ENCODE results near the gene ARMC3.

ARMC3 gene

DNA sequence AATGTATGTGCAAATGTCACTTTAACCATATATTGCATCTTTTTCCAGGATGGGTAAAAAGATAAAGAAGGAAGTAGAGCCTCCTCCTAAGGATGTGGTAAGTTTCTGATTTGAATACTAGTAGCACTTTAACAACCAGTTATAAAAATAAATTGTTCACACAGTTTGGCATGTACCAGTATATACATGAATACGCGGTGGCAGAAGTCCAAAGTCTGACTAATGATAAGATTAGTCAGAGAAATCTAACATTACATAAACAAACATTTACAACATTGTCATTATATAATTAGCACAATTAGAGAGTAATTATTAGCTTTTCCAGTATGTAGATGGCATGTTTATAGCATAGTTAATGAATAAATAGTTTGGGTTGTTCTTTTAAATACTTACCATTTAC is 4.1 kb downstream of the ARMC3 start:
- no peak for DNase-seq (ENCODE audit: low read depth)

DNA sequence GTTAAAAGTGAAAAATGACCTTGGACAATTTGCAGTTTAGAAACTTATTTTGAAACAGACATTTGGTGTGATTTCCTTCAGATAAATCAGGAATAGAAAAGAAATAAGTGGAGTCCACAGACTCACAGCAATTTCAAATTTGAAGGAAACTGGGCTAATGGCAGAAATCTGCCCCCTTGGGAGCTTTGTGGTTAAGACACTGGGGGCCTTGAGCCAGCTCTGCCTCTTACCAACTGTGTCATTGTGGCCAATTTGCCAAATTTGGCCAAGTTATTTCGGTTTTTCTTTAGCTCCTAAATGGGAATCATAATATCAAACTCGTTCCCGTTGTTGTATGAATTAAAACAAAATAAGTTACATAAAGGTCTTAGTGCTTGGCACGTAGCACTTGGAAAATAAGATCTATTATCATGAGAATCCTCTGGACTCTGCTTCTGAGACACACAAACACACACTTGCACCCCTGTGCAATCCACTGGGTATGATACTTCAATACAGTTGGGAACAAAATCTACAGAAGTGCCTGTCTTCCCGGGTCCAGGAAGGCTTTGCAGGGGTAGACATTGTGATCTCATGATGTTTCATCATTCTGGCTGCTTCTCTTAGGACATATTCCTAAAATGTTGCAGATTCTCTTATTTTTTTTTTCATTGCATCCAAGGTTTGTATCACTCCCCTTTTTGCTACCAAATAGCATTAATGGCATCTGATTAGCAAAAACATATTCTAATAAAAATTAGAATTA is 4.9 kb downstream of the ARMC3 start:
- DNase-seq (ENCODE audit: low read depth): no peak

DNA sequence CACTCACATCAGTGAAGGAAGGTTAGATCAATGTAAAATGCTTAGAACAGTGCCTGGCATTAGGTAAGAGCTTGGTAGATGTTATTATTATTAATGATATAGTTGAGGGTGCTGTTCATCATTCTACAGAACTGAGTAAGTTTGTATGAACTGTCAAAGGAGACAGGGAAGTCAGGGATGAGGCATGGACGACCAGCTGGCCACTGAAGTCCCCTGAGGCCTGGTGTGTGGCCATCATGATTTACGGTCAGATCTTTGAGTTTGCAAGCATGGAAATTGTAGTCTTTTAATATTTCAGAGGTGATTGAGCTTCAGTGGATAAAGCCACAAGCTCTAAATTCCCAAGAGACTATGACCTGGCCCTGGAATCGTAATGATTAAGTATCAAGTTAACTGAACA is 6.9 kb downstream of the ARMC3 start:
- DNase-seq (ENCODE audit: low read depth): no peak

DNA sequence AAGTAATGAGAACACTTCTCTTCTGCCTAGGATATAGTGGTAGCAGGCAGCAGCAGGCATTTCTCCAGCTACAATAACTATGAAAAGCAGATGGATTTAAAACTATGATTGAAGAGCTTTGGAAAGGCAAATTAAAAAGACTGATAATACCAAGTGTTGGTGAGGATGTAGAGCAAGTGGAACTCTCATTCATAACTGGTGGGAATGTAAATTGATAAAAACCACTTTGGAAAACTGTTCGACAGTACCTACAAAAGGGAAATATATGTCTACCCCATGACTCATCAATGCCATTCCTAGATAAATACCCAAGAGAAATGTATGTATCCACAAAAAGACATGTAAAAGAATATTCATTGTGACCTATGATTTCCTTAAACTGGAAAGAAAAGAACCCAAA is 14.6 kb downstream of the ARMC3 start:
- DNase-seq (ENCODE audit: low read depth): no peak

DNA sequence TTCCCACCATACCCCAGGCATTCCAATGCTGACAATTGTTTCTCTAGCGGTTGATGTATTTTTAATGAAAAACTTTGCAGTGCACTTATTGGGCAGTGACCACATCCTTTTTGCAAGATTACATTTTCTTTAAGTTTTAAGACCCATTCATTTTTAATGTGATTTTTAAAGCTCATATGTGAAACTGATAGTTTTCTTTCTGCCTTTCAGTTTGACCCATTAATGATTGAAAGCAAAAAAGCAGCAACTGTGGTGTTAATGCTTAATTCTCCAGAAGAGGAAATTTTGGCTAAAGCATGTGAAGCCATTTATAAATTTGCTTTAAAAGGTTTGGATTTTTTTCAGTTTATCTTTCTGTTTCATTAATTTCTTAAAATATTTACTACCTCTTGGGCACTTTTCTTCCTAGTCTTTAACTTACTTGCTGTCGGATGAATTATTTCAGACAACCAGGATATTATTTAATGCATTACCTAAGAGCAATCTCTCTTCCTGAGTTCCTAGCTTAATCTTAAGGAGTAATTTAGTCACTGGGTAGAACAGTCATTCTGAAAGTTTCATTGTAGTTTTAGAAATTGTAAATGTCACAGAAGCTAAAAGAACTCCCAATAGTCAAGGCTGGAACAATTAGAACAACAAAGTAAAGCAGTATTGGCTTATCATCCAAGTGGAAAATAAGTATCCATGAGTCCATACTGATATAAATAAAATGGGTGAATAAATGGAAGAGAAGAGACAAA is 18.3 kb downstream of the ARMC3 start:
- DNase-seq (ENCODE audit: low read depth): no peak

DNA sequence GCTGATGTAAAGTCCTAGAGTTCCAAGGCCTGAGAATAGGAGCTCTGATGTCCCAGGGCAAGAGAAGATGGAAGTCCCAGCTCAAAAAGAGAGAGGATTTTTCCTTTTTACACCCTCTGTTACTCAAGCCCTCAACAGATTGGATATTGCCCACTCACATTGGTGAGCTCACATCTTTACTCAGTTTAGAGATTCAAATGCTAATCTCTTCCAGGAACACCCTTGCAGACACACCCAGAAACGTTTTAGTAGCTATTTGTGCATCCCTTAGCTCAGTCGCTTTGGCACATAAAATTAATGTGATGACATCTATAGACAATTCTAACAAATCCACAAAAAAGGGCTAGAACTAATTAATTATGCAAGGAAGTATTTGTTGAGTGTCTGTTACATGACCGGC is 27.1 kb downstream of the ARMC3 start:
- DNase-seq (ENCODE audit: low read depth): no peak

DNA sequence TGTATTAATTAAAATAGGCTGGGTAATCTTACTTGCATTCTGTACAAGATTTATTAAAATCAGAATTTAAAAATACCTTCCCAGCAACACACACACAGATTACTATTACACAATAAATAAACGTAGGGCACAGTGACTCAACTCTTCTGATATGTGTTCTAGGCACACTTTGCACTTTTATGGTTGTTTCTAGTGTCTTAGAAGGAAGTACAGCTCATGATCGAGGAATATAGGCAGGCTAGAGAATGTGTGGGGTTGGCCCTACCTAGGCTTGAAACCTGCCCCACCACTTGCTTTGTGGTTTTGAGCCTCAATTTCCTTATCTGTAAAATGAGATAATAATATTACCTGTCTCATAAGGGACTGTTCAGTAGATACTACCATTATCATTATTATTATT is 30.5 kb downstream of the ARMC3 start:
- no peak for DNase-seq (ENCODE audit: low read depth)

DNA sequence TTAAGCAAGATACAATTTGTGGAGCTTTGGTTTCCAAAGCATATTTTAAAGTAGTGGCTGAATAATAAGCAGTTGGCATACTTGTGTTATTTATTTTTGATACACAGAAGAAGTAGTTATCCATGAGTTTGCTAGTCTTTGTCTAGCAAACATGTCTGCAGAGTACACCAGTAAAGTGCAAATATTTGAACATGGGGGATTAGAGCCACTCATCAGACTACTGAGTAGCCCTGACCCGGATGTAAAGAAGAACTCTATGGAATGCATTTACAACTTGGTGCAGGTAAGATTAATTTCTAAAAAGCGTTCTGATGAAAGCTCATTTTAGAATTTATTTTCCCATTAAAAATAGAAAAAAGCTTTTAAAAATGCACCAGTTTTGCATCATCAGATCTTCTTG is 31.4 kb downstream of the ARMC3 start:
- DNase-seq (ENCODE audit: low read depth): no peak

DNA sequence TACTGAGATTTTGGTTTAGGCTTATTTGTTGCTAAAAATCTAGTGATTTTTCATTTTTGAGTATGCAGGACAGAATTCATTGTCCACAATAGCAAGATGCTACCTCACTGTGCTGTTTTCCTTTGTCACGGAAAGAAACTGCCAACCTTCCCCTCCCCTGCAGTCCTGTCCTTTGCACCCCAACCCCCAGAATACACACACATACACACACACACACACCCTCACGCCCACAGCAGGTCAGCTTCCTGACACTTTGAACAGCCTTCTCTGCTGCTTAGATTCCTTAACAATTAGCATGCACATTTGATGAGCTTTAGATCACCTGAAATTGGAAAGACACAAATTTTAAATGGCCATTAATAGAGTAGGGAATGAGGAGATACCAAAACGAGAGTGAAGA is 32.1 kb downstream of the ARMC3 start:
- no peak for DNase-seq (ENCODE audit: low read depth)

DNA sequence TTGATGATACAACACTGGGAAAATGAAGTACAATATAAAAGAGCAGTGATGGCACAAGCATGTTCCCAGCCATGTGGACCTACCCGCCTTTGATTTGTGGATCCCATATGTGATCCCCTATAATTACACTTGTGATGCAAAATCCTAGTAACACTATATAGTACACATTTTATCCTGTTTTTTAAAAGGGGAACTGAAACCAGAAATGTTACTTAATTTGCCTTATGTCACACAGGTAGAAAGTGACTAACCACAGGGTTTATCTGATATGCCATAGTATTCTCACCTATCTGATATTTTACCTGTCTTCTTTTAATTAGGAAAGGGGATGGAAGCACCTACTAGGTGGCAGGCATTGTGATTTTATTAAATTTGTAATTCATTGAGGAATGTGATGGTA is 35.0 kb downstream of the ARMC3 start:
- no peak for DNase-seq (ENCODE audit: low read depth)

DNA sequence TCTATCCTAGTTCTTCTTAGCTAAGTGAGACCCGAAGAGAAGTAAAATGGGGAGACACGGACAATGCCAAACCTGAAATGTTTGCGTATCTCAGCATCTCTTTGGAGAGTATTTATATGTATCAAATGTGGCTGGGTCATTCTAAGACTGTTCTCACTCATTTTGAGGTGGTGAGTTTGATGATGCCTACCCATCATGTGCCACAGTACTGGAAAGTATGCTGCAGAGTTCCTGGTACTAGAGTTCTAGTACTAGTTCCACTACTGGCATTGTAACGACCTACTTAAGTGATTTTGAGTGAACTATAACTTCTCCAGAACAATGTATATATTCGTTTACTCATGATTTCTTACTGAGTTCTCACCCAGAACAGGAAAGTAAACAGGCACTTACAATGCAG is 41.9 kb downstream of the ARMC3 start:
- no peak for DNase-seq (ENCODE audit: low read depth)

DNA sequence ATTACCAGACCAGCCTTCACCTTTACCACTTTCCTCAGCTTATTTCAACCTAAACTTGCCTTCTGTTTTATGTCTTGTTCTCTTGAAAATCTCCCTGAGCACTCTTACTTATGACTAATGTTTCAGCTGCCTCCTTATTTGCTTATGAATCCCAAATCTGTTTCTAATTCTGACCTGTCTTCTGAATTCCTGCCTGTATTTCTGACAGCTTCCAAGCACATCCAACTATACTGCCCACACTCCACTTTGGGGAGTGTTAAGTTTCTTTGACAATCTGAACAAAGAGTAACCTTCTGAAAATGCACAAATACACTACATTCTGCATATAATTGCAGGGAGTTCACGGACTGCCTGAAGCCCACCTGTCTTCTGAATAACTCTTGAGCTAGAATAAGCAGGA is 48.7 kb downstream of the ARMC3 start:
- no peak for DNase-seq (ENCODE audit: low read depth)

DNA sequence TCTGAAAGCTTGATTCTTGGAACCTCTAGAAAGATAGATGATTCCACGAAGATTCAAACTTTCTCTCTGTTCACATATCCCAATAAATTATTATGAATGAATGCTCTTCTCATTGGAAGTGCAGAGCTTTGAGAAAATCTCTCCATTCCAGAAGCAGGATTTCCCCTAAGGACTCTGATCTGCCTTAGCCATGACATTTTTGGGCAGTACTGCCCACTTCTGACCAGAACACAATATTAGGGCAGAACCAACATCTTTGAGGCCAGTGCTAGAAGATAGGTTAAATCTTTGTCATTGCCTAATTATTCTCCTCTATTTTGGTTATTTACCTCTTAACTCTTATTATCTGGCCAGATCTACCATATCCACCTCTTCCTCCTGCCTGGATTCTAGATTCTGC is 49.9 kb downstream of the ARMC3 start:
- no peak for DNase-seq (ENCODE audit: low read depth)

DNA sequence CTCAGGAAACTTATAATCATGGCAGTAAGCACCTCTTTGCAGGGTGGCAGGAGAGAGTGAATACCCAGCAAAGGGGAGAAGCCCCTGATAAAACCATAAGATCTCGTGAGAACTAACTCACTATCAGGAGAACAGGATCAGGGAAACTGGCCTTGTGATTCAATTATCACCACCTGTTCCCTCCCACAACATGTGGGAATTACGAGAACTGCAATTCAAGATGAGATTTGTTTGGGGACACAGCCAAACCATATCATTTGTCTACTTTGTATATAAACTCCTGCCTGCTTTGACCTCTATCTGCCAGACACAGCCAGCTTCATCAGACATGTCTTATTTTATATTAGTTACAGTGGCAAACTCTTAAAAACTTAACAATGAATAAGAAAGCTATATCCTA is 50.4 kb downstream of the ARMC3 start:
- DNase-seq (ENCODE audit: low read depth): no peak

DNA sequence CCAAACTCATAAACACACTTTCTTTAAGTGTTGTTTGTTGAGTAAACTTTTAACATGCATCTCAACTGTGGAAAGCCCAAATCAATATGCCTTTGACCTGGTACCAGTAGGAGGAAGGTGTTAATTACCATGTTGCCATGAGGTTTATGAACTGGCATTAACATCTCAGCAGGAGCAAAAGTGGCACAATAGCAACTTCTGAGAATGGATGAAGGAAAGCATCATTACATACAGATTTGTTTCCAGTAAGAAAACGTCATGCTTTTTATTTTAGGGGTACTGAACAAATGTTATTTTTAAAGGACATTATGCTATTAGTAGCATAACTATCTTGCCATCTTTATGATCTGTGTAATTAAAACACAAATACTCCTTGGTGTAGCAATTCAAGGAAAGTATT is 51.1 kb downstream of the ARMC3 start:
- DNase-seq (ENCODE audit: low read depth): no peak

DNA sequence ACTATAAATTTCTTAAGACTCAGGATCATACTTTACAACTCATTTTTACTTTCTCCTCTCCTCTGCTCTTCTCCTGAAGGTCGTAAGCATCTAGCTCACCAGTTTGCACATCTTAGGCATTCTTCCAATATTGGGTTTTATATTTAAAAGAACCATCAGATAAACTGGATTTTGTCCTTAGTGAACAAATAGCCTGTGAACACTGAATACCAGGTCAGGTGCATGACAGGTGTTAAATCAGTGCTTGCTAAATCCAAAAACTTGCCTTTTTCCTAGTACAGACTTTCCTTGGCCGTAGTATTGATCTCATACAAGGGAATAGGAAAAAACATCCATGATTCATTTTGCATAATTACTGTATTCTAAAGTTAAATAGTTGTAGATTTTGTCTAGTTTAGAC is 53.0 kb downstream of the ARMC3 start:
- no peak for DNase-seq (ENCODE audit: low read depth)

DNA sequence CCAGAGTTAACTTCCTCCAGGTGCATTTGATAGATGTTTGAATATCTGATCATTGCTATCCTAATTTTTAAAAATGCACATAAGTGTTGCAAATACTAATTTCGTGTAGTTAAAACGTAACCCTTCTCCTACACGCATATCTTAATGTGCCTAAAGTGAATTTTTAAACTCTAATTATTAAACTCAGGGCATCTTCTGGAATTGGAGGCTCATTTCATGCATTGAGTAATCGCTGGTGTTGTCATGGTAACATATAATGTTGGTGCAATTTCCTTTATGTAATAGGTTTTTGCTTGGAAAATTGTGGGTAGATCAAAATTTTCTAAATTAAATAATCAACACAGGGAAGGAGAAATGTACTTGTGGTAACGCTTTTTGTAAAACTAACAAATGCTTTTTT is 56.2 kb downstream of the ARMC3 start:
- no peak for DNase-seq (ENCODE audit: low read depth)

DNA sequence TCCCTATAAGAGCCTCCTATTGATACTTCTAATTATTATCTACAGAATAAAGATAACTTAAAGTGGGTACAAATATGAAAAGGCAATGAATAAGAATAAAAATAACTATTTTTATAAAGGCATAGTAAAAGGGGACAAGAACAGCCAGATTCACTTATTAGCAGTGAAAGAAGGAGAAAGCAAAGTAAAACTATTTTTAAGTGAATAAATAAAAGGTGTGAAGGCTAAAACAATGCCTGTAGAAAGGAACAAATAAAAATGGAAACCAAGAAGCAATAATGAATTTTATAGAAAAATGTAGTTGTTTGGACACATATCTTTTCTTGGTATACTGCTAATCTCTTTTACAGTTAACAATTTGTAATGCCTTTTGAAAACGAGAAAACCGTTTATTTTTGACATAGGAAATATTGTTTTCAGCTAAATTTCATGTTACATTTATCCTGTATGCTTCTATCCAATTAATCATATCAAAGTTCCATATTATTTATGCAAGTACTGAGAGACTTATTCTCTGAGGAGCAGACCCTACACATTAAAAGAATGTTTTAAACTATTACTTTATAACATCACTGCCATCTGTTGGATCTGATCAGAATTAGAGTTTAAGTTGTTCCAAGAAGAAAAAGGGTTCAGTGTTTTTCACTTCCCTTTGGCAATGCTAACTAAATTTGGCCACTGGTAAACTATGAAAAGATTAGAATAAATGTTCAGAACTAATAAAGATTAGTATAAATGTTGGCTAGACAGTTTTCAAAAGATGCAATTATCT is 59.1 kb downstream of the ARMC3 start:
- DNase-seq (ENCODE audit: low read depth): peak; percentile 7

DNA sequence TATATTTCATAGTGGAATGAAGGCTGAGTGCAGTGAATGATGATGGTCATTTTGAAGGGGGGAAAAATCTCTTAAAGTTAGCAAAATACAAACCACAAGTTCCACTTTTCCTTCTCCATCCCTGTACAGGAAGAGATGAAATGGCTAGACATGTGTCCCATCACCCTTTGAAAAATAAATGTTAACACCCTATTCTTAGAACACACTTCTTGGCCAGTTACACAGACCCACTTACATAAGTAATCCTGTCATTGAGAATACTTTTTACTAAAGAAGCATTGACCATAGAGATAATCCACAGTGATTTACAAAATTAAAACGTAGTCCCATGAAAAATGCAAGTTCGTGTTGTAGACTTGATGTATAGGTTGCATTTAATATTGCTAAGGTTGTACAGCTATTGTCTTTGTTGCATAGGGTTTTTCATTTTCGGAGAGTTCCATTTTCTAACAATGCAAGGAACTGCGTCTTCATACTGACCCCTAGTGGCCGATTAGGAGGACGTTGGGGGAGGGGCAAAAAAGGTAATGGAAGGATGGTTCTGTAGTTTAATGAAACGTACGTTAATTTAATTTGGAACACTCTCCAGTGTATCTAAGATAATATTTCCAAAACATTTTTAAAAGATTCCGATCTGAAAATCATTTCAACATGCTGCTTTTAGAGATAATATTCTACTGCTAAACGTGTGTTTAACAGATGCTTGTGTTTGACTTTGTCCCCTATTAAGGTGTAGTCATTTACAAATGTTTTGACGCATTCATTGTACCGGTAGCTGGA is 60.9 kb downstream of the ARMC3 start:
- peak; percentile 11 for DNase-seq (ENCODE audit: low read depth)

DNA sequence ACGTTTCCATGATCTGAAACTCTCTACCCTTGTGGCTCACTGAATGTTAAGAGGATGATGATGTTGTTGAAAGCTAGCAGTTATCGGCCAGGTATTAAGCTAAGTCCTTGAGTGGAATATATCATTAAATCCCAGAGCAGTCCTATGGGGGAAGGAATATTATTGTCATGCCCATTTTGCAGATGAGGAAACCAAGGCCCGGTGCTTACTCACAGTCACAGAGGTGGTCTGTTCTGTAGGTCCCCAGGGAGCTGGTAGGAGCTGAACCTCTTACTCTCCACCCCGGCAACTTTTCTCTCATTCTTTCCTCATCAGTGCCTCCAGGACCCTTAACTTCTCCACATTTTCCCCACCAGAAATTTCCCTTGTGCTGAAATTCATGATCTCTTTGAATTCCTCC is 62.6 kb downstream of the ARMC3 start:
- DNase-seq (ENCODE audit: low read depth): no peak

DNA sequence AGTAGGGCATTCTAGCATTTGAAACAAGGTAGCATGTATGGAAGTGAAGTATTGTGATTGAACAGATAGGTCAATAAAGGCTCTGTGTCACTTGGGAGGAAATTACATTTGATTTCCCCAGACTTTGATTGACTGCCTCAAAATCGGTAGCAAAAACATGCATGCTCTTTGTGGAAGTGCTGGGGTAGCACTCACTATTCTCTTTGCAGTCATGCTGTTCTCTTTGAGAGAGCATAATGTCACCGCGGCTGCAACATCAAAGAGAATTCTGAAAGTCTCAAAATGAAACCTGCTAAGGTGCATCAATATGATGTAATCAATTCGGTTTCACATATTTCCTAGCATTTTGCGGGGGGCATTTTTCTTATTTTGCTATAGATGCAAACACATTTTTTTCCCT is 64.2 kb downstream of the ARMC3 start:
- DNase-seq (ENCODE audit: low read depth): no peak

DNA sequence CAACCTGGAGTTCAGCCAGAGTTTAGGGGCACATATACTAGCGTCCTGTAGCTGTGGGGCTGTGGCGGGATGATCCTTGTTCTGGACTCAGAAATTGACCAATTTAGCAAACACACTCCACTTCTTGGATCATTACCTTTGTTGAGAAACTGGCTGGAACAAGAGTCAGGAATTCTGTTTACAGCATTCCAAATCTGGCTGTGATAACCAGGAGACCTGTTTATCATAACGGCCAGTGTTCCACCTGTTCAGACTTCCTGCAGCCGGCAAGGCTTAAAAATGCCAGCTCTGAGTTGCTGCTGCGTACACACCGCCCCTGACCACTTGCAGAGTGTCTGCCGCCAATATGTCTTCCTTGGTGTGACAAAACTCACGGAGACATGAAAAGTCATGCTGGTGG is 64.8 kb downstream of the ARMC3 start:
- DNase-seq (ENCODE audit: low read depth): no peak

Data from GM04503 (cell line).